Sigmoid colon (tissue), 4 donors: ENCODE results near the gene GJB1.

Experiments
- CTCF ChIP-seq, 4 experiments: fragments of 450-650 bp in 3 of 4; fragments of 200-600 bp in 1 of 4; IDR thresholded peaks; one replicate each; pipeline ENCODE4 v1.5.1; 2016 to 2019; ENCODE audit warnings: antibody characterized with exemption in 4 of 4, mild to moderate bottlenecking in 3 of 4, moderate library complexity in 2 of 4
- EP300 ChIP-seq, 4 donors: sonication (generic); formaldehyde crosslinking; IDR thresholded peaks; one replicate each; pipeline ENCODE4 v1.6.1; 2017; ENCODE audit warnings: antibody characterized with exemption in 4 of 4

GRCh38 chrX:71214152-71214551 is 8.9 kb upstream of the GJB1 start:
- TF ChIP-seq CTCF (IDR thresholded peaks at IDR 0.05) (no peak), EP300 (IDR thresholded peaks at IDR 0.05) (no peak)
